ENCODE results near the gene PDCD1. TPM values are rescaled to one million over a fixed set of nuclear protein-coding genes. Genes with fewer than 3 reads are reported as not detected.

PDCD1 gene
- total and polyA plus RNA-seq, 2 of the 13 experiments (the other 11 are each of a cell fraction or from before 2014, with no cell fraction given): 0.04 TPM; not detected in 1

GRCh38 chr2:241808721-241809382 is 49.8 kb downstream of the PDCD1 start, which contains the start of gene NEU4 (continued):
- TF ChIP-seq, protein P1, sequence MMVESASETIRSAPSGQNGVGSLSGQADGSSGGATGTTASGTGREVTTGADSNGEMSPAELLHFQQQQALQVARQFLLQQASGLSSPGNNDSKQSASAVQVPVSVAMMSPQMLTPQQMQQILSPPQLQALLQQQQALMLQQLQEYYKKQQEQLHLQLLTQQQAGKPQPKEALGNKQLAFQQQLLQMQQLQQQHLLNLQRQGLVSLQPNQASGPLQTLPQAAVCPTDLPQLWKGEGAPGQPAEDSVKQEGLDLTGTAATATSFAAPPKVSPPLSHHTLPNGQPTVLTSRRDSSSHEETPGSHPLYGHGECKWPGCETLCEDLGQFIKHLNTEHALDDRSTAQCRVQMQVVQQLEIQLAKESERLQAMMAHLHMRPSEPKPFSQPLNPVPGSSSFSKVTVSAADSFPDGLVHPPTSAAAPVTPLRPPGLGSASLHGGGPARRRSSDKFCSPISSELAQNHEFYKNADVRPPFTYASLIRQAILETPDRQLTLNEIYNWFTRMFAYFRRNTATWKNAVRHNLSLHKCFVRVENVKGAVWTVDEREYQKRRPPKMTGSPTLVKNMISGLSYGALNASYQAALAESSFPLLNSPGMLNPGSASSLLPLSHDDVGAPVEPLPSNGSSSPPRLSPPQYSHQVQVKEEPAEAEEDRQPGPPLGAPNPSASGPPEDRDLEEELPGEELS (CRISPR knock-in tag; IDR thresholded peaks at IDR 0.05): peak; percentile 81
- TF ChIP-seq ZNF570 (CRISPR knock-in tag; IDR thresholded peaks at IDR 0.05; ENCODE audit: borderline replicate concordance) (0 out of 2 replicates have a peak, but pooled peaks have one; percentile 39), ZMAT5 (CRISPR knock-in tag; IDR thresholded peaks at IDR 0.05; ENCODE audit: borderline replicate concordance, low read depth) (no peak), FOXO1 (CRISPR knock-in tag; IDR thresholded peaks at IDR 0.05) (no peak; the same call in none of the 2 replicates), JUN (CRISPR knock-in tag; IDR thresholded peaks at IDR 0.05) (no peak; the same call in 1 of the 2 replicates), KLF13 (CRISPR knock-in tag; IDR thresholded peaks at IDR 0.05) (no peak), ZNF292 (CRISPR knock-in tag; IDR thresholded peaks at IDR 0.05; ENCODE audit: borderline replicate concordance, low read depth) (peak; percentile 85), ZNF234 (CRISPR knock-in tag; conservative IDR thresholded peaks at IDR 0.05) (no peak), PRDM10 (CRISPR knock-in tag; IDR thresholded peaks at IDR 0.05; ENCODE audit: low read depth) (peak; percentile 75; the same call in 1 of the 2 replicates), ZNF282 (IDR thresholded peaks at IDR 0.05; ENCODE audit: partially characterized antibody) (no peak), HDAC6 (IDR thresholded peaks at IDR 0.05; ENCODE audit: low read depth, low read length) (no peak), ZNF207 (IDR thresholded peaks at IDR 0.05; ENCODE audit: borderline replicate concordance) (no peak), ZNF337 (CRISPR knock-in tag; IDR thresholded peaks at IDR 0.05; ENCODE audit: borderline replicate concordance, low read depth) (peak; percentile 64; the same call in 1 of the 2 replicates), ATF3 (CRISPR knock-in tag; IDR thresholded peaks at IDR 0.05) (peak; percentile 12; the same call in 1 of the 2 replicates), ZNF264 (CRISPR knock-in tag; IDR thresholded peaks at IDR 0.05) (peak; percentile 74), ZNF777 (CRISPR knock-in tag; IDR thresholded peaks at IDR 0.05) (peak; percentile 60)
- TF ChIP-seq, protein P2, sequence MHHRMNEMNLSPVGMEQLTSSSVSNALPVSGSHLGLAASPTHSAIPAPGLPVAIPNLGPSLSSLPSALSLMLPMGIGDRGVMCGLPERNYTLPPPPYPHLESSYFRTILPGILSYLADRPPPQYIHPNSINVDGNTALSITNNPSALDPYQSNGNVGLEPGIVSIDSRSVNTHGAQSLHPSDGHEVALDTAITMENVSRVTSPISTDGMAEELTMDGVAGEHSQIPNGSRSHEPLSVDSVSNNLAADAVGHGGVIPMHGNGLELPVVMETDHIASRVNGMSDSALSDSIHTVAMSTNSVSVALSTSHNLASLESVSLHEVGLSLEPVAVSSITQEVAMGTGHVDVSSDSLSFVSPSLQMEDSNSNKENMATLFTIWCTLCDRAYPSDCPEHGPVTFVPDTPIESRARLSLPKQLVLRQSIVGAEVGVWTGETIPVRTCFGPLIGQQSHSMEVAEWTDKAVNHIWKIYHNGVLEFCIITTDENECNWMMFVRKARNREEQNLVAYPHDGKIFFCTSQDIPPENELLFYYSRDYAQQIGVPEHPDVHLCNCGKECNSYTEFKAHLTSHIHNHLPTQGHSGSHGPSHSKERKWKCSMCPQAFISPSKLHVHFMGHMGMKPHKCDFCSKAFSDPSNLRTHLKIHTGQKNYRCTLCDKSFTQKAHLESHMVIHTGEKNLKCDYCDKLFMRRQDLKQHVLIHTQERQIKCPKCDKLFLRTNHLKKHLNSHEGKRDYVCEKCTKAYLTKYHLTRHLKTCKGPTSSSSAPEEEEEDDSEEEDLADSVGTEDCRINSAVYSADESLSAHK (CRISPR knock-in tag; IDR thresholded peaks at IDR 0.05; ENCODE audit: borderline replicate concordance): no peak; the same call in 1 of the 2 replicates
